NCI-H69 (cell line): Measurements from ENCODE around the gene SPATA13.
"Not testable (repeated sequence)": the region's sequence is repeated elsewhere in the genome, so short reads cannot be mapped to it uniquely, and the experiment has no call there.

Source experiments
- DNase-seq: peaks from one replicate; lab custom pipeline; 2025; lab: John Stamatoyannopoulos, UW

Gene SPATA13

DNA sequence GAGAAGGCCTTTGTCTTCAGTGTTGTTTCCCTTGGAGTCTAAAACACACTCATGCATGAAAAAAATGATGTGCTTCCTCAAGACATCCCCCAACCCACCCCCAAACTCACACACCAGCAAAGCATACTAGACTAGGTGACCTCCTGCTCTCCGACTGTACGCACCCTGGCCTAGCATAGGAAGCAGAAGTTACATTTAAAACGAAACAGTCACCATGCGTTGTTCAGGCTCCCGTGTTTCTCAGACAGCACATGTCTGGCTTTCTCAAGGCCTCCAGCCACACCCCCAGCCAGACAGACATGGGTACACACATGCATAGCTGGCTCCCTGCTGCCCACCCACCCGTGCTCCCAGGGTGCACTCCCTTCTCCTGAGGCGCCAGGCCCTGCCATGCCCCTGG lies 120.2 kb downstream of the SPATA13 start:
- no peak for DNase-seq

DNA sequence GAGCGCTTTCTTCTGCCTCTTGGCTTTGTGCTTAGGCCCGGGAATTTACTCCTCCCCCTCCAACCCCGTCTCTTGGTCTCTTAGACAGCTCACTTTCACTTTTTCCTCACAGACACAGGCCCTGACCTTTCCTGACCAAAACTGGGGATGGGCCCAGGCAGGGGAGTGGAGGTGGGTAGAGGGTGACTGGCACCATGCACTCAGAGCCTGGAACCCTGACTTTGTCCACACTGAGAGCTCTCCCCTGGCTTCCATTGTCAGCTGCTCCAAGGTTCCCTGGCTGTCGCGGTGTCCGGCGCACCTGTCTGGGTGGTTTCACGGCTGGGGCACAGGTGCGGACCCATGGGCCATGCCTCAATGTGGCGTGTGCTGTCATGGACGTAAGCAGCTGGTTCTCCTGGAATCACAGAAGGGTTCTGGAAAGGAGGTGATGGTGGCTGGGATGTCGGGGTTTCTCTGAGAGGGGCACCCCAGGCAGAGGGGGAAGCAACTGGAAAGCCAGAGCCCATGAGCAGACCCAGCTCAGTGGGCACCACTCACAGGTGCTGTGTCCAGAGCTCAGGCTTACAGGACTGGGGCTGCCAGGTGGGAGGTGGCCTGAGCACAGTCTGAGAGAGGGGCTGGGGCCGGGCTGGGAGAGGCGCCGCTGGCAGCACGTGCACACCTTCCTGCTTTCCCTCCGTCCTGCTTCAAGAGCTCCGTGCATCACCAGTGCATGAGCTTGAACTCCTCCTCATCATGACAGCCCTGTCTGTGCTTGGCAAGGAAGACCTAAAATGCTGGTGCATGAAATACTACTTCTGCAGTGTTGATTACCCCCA lies 120.9 kb downstream of the SPATA13 start:
- no peak for DNase-seq

DNA sequence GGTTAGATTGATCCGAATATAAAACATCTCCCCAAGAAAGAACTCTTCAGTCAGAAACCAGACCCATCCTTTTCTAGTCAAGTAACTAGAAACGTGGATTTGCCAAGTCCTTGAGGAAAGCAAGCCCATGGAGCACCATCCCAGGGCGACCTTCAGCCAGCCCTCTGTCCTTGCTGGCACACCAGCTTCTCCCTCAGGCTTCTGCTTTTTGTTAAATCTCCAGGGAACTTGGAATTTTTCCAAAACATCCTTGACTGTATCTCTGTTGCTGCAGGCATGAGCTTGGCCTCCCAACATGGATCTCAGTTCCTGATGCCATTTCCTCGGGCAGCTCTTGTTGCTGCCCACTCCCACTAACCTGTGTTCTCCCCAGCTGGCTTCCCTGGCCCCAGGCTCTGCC lies 121.7 kb downstream of the SPATA13 start:
- DNase-seq = peak; percentile 61

DNA sequence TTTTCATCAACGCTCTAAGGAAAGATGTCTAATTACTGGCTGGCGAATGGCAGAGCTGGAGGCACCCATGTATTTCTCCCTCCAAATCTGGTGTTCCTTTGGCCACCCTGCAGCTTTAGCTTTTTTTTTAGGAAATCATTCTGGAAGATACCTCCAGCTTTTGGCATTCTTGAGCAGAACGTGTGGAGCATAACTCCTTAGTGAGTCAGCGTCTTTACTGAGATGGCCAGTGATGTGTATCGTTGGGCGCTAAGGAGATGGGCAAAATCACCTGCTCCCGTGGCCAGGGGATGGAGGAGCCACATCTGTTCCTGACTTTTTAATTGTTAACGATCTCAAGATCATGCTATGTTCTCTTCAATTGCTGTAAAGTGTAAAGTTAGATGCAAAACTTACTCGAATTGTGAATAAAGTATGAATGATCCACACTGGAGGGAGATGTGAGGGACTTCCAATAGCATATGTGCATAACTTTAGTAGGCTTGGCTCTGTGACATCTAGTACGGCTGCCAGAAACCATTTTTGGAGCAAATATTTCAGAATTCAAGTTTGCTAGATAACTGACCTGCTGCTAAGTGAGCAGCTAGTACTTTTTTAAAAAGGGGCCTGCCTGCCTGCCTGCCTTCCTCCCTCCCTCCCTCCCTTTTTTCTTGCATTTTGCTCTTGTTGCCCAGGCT lies 124.5 kb downstream of the SPATA13 start:
- no peak for DNase-seq

DNA sequence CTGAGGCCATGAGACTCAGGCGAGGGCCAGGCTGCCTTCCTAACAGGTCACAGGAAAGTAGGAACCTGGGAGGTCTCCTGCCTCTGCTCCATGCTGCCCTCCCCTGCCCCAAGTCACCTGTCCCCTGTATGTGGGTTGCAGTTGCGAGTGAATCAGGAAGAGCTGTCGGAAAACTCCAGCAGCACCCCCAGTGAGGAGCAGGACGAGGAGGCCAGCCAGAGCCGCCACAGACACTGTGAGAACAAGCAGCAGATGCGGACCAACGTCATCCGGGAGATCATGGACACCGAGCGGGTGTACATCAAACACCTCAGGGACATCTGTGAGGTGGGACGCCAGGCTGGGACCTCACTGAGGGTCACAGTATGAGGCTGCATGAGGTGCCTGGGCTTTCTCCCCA lies 126.1 kb downstream of the SPATA13 start:
- DNase-seq = no peak

DNA sequence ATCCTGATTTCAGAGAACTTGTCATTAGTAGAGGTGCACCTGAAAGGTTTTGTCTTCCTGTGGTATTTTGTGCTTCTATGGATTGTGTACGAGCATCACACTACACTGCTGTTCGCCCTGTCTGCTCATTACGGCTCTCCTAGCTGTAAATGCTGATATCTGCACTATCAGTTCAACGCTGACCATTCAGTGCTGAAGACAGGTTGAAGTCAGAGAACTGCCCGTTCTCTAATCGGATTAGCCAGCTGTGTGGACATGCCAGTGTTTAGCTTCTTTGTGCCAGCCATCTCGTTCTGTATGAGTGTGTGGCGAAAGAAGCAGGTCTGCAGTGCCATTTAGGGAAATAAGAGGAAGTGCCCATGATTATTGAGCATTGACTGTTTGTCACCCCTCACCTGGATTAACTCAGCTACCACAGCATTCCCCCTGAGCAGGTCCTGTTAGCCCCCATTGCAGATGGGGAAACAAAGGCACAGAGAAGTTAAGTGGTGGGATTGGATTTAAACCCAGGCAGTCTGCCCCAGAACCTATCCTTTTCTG lies 127.3 kb downstream of the SPATA13 start:
- no peak for DNase-seq

DNA sequence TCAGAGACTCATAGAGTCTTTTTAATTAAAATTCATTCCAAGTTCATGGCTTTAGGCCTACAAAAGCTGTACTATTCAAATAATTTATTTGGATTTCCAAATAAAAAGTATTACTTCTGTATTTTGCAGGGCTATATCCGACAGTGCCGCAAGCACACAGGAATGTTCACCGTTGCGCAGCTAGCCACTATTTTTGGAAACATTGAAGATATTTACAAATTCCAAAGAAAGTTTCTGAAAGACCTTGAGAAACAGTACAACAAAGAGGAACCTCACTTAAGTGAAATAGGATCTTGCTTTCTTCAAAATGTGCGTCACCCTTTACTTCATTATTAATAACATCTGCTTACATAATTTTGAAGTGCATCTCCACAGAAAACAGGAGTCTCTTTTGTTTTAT lies 128.3 kb downstream of the SPATA13 start:
- no peak for DNase-seq

DNA sequence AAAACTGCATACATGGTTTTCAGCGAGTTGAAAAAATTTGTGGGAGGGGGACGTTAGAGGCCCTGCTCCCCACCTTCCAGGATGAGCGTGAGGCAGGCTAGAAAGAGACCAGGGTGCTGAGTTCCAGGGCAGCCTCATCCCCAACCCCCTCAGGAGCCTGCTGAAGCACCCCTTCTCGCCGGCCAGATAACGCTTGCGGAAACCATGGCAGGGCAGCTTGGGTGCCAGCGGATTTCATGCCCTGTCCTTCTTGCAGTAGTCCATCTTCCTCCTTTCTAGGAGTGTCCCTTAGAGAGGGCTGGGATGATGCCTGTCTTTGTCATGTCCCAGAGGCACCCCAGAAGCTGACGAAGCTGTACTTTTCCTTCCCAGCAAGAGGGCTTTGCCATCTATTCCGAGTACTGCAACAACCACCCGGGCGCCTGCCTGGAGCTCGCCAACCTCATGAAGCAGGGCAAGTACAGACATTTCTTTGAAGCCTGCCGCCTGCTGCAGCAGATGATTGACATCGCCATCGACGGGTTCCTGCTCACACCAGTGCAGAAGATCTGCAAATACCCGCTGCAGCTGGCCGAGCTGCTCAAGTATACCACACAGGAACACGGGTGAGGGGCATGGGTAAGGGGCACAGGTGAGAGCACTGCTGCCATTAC lies 129.9 kb downstream of the SPATA13 start:
- no peak for DNase-seq

DNA sequence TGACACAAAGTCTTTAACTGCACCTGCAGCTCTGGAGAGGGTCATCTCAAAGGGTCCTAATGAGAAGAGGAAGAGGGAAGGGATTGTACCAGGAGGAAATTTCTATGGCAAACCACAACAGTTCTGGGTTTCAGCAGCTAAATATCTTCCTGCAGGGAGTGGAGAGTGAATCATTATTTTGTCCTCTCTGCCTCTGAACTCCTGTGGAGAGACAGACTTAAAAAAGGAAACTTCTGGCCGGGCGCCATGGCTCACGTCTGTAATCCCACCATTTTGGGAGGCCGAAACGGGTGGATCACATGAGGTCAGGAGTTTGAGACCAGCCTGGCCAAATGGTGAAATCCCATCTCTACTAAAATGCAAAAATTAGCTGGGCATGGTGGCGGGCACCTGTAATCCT lies 132.0 kb downstream of the SPATA13 start:
- no peak for DNase-seq

DNA sequence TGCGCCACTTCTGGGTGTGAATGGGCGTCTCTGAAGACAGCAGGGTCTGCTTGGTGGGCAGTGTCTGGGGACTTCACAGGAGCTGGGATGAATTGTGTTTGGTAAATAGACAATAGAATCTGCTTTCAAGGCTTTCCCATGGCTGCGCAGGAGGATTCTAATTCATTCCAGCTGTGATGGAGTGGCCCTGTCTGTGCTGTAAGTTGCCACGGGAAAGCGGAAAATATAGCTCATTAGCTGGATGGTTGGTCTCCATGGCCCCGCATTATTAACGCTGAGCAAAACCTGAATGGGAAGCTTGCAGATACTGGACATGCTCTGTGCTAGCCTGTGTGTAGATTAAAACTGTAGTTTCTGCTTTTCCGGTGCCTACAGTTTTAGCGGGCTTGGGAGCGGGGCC lies 133.2 kb downstream of the SPATA13 start:
- DNase-seq = no peak

DNA sequence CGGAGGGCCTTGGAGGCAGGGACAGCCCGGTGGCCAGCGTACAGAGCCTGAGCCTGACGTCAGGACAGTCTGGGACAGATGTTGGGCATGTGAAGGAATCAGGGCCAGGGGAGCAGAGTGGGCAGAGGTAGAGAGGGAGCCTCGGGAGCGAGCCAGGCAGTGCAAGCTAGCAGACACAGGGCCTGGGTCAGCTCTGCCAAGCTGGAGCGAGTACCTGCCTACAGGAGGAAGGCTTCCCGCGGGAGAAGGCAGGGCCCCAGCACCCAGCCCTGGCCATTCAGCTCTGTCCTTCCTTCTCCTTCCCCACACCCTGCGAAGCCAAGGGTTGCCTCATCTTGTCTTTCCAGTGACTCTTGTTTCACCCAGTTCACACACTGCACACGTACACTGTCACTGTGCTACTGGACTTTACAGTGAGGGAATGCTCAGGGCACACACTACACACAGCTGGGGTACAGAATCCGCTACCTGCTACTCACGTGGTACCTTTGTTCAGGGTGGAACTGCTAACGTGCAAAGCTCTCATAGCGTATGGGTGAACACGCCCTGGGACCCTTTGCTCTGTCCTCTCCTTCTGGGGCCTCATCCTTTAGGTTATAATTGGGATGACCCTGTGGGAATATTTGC lies 139.1 kb downstream of the SPATA13 start:
- no peak for DNase-seq

DNA sequence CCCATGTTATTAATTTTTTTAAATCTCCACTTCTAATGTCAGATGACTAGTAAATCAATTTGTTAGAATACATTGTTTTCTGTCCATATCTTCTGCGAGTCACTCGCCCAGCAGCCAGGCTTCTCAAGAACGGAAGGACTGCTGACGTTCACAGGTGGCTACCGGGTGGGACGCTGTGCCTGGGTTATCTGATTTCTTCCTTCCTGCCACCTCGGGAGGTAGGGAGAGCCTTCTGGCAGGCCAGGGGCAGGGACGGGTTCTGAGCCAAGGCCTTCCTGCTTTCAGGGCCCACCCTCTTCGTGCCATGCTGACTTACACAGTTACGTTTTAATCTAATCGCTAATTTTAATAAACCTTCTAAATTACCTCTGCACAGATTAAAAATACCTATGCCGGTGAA lies 140.9 kb downstream of the SPATA13 start:
- DNase-seq = no peak

DNA sequence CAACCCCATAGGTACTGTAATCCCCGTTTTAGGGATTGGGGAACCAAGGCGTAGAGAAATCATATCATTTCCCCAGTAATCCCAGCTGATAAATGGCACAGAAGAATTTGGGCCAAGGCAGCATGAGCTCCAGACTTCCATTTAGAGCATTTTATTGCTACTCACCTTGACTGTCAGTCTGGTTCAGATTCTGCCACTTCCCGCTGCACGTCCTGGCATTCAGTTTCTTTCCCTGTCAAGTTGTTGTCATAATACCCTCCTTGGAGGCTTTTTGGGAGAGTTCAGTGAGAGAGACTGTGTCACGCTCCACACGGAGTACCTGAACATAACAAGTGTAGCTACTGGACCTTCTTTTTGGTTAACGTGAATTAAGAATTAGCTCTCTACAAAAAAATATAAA lies 141.4 kb downstream of the SPATA13 start:
- DNase-seq = no peak

DNA sequence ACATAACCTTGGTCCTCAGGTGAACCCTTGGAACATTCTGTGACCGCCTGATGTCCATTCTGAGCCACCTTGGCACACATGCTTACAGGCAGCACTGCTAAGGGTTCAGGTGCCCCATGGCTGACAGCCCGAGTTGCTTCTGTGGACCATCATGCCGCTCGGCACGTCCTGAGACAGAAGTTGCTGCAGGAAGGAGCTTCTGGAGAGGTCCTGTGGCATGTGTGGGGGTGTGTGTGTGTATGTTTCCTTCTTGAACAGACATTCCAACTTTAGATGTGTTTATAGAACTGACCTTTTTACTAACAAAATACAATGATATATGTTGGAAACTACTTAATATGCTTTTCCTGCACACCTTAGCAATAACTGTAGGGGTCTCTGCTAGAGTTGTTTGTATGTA lies 144.1 kb downstream of the SPATA13 start:
- no peak for DNase-seq

DNA sequence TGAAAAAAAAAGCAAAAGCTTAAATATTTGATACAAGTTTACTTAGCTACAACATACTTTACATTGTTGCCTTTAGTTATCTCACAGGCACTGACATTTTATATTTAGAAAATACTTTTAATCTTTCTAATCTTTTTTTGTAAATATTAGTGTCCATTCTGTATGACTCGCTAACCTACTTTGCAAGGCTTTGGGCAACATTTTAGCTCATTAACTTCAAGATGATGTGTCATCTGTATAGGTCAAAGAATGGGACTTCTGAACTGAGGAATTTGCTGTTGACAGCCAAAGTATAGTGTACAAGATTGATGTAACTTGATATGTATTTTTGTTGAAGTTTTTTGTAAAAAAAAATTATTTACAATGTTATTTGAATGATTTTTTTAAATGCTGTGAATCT lies 146.1 kb downstream of the SPATA13 start:
- no peak for DNase-seq

DNA sequence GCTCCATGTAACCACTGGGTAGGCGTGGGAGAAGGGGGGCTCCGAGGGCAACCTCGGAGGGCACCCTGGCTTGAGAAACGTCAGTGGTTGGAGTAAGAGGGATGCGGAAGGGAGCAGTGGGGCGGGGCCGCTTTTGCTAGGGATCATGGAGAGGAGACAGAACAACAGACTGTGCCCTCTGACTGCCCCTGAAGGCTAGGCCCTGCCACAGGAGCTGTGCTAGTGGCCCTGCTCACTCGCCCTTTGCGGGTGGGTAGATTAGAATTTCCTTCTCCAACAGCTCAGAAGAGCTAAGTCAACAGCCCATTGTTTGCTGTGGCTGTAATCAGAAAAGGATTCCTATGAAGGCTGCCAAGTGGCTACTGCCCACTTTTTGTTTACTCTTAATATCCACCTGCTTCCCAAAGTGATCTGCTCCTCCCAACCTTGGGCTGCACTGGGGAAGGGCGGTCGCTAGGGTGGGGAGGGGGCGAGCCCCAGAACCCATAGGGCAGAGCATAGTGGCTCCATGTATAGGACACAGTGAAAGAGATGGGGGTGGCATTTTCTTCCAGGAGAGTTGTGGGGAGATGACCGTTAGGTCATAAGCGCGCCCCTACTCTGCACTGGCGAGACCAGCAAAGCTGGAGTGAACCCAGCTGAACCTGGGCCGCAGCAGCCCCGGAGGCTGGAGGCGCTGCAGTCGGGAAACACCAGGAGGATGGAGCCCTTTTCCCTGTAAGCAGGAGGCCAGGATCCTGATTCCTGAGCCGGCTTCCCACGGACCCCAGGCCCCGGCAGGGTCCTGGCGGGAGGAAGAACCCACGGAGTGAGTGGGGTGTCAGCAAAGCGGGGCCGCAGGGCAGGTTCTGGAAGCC lies 146.9 kb downstream of the SPATA13 start:
- peak; percentile 48 for DNase-seq

DNA sequence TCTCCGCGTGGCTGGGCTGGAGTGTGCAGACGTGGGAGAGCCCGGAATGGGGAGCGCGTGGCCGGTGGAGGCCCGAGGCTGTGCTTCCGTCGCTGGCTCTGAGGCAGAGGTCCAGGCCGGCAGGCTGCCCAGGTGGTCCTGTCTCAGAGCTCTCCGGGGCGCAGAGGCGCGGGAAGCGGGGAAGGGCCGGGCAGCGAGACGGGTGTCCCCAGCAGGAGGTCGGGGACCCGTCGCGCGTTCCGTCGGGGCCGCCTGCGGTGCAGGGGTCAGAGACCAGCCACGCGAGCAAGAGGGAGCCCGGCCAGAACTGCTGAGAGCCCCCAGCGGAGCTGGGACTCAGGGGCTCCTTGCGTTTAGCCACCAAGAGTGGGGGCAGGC lies 147.5 kb downstream of the SPATA13 start:
- DNase-seq = no peak

DNA sequence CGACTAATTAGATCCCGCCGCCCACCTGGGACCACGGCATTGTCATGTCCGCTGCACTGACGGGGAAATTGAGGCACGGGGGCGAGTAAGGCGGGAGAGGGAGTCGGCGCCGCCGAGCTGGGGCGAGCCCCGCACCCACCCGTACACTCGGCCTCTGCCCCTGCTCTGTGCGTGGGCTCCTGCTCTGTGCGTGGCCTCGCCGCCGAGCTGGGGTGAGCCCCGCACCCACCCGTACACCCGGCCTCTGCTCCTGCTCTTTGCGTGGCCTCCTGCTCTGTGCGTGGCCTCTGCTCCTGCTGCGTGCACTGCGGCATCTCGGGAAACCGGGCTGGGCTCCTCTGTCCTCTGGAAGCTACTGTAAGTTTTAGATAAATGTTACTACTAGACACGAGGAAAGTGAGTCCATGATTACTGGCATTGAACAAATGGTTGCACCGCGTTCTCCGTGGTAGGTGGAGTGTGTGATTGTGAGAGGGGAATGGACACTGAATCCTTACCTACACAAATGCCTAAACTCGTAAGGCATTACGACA lies 148.0 kb downstream of the SPATA13 start:
- DNase-seq = no peak

DNA sequence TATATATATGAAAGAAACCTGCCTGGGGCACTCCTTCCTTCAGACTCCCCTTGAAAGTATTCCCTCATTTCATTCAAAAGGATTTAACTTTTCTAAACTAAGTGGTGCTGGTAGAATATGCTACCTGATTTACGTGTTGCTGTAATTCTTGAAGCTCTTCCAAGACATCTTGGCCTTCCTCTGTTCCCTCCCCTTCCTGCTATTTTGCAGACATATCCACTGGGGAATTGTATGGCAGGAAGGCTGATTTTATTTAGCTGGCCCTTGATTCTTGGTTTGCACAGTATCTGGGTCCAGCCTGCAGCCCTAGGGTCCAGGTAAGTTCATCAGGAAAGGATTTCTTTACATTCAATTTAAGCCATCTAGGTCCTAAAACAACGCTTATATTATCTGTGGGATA lies 148.8 kb downstream of the SPATA13 start, which contains the start of gene C1QTNF9:
TSS of gene C1QTNF9 (plus strand) at position 281 of the 400 bp plus-strand sequence. CDS start 6,424 bp downstream, outside the sequence.
- not testable (repeated sequence) for DNase-seq

DNA sequence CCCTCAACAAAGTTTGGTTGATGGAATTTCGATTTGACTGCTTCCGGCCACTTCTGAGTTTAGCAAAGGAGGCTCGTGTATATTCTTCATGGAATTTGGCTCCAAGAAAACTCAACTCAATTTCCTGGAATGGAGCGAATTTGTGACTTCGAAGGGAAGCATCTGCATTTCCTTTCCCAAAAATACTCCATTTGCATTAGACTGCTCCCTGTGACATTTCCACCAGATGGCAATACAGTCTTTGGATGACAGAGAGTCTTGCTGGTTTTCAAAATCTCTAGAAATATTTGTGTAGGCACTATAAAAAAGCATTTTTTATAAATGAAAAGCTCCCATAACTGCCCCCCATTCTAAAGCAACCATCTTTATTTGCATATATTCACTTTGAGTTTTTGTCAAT lies 152.9 kb downstream of the SPATA13 start:
- peak; percentile 0 for DNase-seq

DNA sequence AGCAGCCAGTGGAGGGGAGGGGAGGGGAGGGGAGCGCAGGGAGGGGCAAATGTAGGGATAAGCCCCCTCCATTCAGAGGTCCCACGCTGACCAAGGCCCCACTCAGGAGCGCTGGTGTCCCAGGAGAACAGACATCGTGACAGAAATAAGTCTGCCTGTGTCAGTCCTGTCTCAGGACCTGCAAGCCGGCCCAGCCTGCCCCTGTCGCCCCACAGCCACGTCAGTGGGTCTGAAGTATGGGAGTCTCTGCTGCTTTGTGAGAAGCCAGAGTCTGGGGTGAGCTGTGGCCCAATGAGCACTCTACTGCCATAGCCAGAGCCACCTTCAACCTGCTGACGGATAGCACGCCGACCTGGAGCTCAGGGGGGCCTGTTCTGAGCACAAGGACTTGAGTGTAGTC lies 157.3 kb downstream of the SPATA13 start:
- DNase-seq = not testable (repeated sequence)
